ENCODE data around the gene IREB2.

GRCh38 chr15:78420220-78420619, 17.8 kb upstream of the IREB2 start:
- TF ChIP-seq CTCF (conservative IDR thresholded peaks at IDR 0.05): no peak
- no peak for TF ChIP-seq ZFX (IDR thresholded peaks at IDR 0.05)

Measured in C4-2B (cell line).